ENCODE data around the gene NEDD1.
A peak's percentile ranks its signal among the peaks of the same experiment; 100 is the strongest.

Gene NEDD1

DNA sequence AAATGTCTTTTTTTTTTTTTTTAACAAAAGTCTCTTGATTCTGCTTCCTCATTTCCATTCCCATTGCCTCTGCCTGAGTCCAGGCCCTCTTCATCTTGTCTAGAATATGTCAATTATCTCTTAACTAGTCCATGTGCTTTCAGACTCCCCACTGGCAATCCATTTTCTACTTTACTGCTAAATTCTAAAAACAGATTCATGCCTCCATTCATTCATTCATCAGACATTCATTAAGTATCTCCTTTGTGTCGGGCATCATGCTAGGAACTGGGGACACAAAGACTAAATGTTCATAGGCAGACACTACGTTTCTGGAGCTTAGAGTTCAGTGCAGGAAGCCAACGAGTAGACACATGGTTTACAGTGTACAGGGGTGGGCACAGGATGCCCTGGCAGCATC is 9.6 kb upstream of the NEDD1 start:
- Histone ChIP-seq H3K4me1 (ENCODE audit: control insufficient read depth in 1 of 2, insufficient read depth in 2 of 2, low read length in 2 of 2) (no peaks in the 10 kb centered on the region), H3K27me3 (ENCODE audit: control insufficient read depth in 1 of 2, insufficient read depth in 2 of 2, low read length in 2 of 2) (no peaks in the 10 kb centered on the region), H3K36me3 (ENCODE audit: control insufficient read depth in 1 of 2, insufficient read depth in 2 of 2, low read length in 2 of 2) (no peaks in the 10 kb centered on the region), H3K4me3 (ENCODE audit: low read depth in 1 of 2, low read length in 2 of 2) (no peak overlapping the region), H3K9me3 (ENCODE audit: control insufficient read depth in 1 of 2, low read length in 2 of 2) (no peaks in the 10 kb centered on the region), H3K9ac (ENCODE audit: low read depth in 1 of 2, low read length in 2 of 2) (no peak overlapping the region), H3K27ac (ENCODE audit: low read depth, low read length) (no peak overlapping the region)

- Histone ChIP-seq H3K36me3 (ENCODE audit: control insufficient read depth in 1 of 2, insufficient read depth in 2 of 2, low read length in 2 of 2) (no peaks in the 10 kb centered on the region), H3K27me3 (ENCODE audit: control insufficient read depth in 1 of 2, insufficient read depth in 2 of 2, low read length in 2 of 2) (no peaks in the 10 kb centered on the region), H3K9ac (ENCODE audit: low read depth in 1 of 2, low read length in 2 of 2) (no peak overlapping the region), H3K9me3 (ENCODE audit: control insufficient read depth in 1 of 2, low read length in 2 of 2) (no peaks in the 10 kb centered on the region), H3K27ac (ENCODE audit: low read depth, low read length) (no peak overlapping the region), H3K4me1 (ENCODE audit: control insufficient read depth in 1 of 2, insufficient read depth in 2 of 2, low read length in 2 of 2) (no peaks in the 10 kb centered on the region), H3K4me3 (ENCODE audit: low read depth in 1 of 2, low read length in 2 of 2) (no peak overlapping the region)
Measured at GRCh38 chr12:96901175-96901574, 5.9 kb upstream of the NEDD1 start.

DNA sequence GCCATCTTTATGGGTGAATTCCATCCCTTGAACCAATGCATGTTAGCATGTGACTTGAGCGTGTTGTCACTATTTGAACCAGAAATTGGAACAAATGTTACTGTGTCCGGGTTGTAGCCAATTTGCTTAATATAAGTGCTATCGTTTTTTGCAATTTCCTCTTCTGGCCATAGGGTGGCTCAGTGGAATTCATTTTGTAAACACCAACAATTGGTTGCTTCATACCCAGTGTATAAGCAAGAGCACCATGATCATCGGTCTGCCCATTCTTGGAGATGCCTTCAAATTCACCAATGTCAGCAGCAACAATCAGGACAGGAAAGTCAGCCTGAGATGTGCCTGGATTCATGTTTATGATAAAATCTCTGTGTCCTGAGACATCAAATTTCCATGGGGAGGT is 5.0 kb upstream of the NEDD1 start:
- Histone ChIP-seq H3K9ac (ENCODE audit: low read depth in 1 of 2, low read length in 2 of 2) (no peak overlapping the region), H3K36me3 (ENCODE audit: control insufficient read depth in 1 of 2, insufficient read depth in 2 of 2, low read length in 2 of 2) (no peaks in the 10 kb centered on the region), H3K27me3 (ENCODE audit: control insufficient read depth in 1 of 2, insufficient read depth in 2 of 2, low read length in 2 of 2) (no peaks in the 10 kb centered on the region), H3K9me3 (ENCODE audit: control insufficient read depth in 1 of 2, low read length in 2 of 2) (no peaks in the 10 kb centered on the region), H3K27ac (ENCODE audit: low read depth, low read length) (no peak overlapping the region), H3K4me1 (ENCODE audit: control insufficient read depth in 1 of 2, insufficient read depth in 2 of 2, low read length in 2 of 2) (no peaks in the 10 kb centered on the region), H3K4me3 (ENCODE audit: low read depth in 1 of 2, low read length in 2 of 2) (no peak overlapping the region)

GRCh38 chr12:96906498-96906848 is 584 bp upstream of the NEDD1 start:
- Histone ChIP-seq H3K4me1 (ENCODE audit: control insufficient read depth in 1 of 2, insufficient read depth in 2 of 2, low read length in 2 of 2) (peaks cover 7 to 10% of the 10 kb centered on the region in 2 donors), H3K9ac (ENCODE audit: low read depth in 1 of 2, low read length in 2 of 2) (peak overlapping the region; percentile 84 to 96), H3K27me3 (ENCODE audit: control insufficient read depth in 1 of 2, insufficient read depth in 2 of 2, low read length in 2 of 2) (no peaks in the 10 kb centered on the region), H3K9me3 (ENCODE audit: control insufficient read depth in 1 of 2, low read length in 2 of 2) (no peaks in the 10 kb centered on the region), H3K4me3 (ENCODE audit: low read depth in 1 of 2, low read length in 2 of 2) (peak overlapping the region; percentile 99), H3K36me3 (ENCODE audit: control insufficient read depth in 1 of 2, insufficient read depth in 2 of 2, low read length in 2 of 2) (no peaks in the 10 kb centered on the region), H3K27ac (ENCODE audit: low read depth, low read length) (peak overlapping the region; percentile 81)

GRCh38 chr12:96907671-96908422 is 790 bp downstream of the NEDD1 start:
- H3K4me1 ChIP-seq (ENCODE audit: control insufficient read depth in 1 of 2, insufficient read depth in 2 of 2, low read length in 2 of 2), result peaks cover 7 to 10% of the 10 kb centered on the region in 2 donors
- no peaks in the 10 kb centered on the region for H3K36me3 ChIP-seq (ENCODE audit: control insufficient read depth in 1 of 2, insufficient read depth in 2 of 2, low read length in 2 of 2)
- H3K9me3 ChIP-seq (ENCODE audit: control insufficient read depth in 1 of 2, low read length in 2 of 2), result no peaks in the 10 kb centered on the region
- peak overlapping the region; percentile 81 for H3K27ac ChIP-seq (ENCODE audit: low read depth, low read length)
- no peaks in the 10 kb centered on the region for H3K27me3 ChIP-seq (ENCODE audit: control insufficient read depth in 1 of 2, insufficient read depth in 2 of 2, low read length in 2 of 2)
- peak overlapping the region; percentile 84 to 96 for H3K9ac ChIP-seq (ENCODE audit: low read depth in 1 of 2, low read length in 2 of 2)
- H3K4me3 ChIP-seq (ENCODE audit: low read depth in 1 of 2, low read length in 2 of 2), result peak overlapping the region; percentile 99

DNA sequence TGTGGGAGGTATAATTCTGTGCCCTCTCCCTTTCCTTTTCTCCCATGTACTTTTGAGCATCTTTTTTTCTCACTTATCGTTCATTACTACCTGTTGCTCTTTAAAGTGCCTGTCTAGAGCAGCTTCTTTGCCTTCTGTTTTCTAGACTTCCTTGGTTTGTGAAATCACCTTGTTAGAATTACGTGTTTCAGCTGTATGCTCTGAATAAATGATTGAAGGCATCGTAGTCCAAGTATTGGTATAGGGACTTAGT is 1.3 kb downstream of the NEDD1 start:
- H3K36me3 ChIP-seq (ENCODE audit: control insufficient read depth in 1 of 2, insufficient read depth in 2 of 2, low read length in 2 of 2), result no peaks in the 10 kb centered on the region
- no peaks in the 10 kb centered on the region for H3K27me3 ChIP-seq (ENCODE audit: control insufficient read depth in 1 of 2, insufficient read depth in 2 of 2, low read length in 2 of 2)
- peak overlapping the region; percentile 84 to 96 for H3K9ac ChIP-seq (ENCODE audit: low read depth in 1 of 2, low read length in 2 of 2)
- H3K27ac ChIP-seq (ENCODE audit: low read depth, low read length), result no peak overlapping the region
- H3K9me3 ChIP-seq (ENCODE audit: control insufficient read depth in 1 of 2, low read length in 2 of 2), result no peaks in the 10 kb centered on the region
- H3K4me3 ChIP-seq (ENCODE audit: low read depth in 1 of 2, low read length in 2 of 2), result peak overlapping the region; percentile 99
- H3K4me1 ChIP-seq (ENCODE audit: control insufficient read depth in 1 of 2, insufficient read depth in 2 of 2, low read length in 2 of 2), result peaks cover 7 to 10% of the 10 kb centered on the region in 2 donors

DNA sequence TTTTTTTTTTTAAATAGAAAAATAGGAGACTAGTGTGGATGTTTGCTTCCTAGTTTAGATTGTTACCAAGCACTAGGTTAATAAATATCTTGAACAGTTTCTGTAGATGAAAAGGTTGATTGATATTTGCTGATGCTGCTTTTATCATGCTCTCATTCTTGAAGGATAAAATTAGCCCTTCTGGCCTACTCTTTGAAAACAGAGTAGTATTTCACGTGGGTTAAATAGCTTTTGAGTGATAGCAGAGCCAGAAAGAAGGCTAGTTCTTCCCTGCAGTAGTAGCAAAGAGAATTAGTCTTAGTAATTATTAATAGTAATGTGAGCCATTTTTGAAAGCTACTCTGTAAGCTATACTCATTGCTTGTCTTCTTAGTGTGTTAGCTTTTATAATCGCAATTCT is 5.2 kb downstream of the NEDD1 start:
- no peak overlapping the region for H3K4me3 ChIP-seq (ENCODE audit: low read depth in 1 of 2, low read length in 2 of 2)
- no peak overlapping the region for H3K9ac ChIP-seq (ENCODE audit: low read depth in 1 of 2, low read length in 2 of 2)
- no peaks in the 10 kb centered on the region for H3K36me3 ChIP-seq (ENCODE audit: control insufficient read depth in 1 of 2, insufficient read depth in 2 of 2, low read length in 2 of 2)
- H3K27me3 ChIP-seq (ENCODE audit: control insufficient read depth in 1 of 2, insufficient read depth in 2 of 2, low read length in 2 of 2), result no peaks in the 10 kb centered on the region
- peaks cover 7 to 10% of the 10 kb centered on the region in 2 donors for H3K4me1 ChIP-seq (ENCODE audit: control insufficient read depth in 1 of 2, insufficient read depth in 2 of 2, low read length in 2 of 2)
- no peaks in the 10 kb centered on the region for H3K9me3 ChIP-seq (ENCODE audit: control insufficient read depth in 1 of 2, low read length in 2 of 2)
- H3K27ac ChIP-seq (ENCODE audit: low read depth, low read length), result no peak overlapping the region

DNA sequence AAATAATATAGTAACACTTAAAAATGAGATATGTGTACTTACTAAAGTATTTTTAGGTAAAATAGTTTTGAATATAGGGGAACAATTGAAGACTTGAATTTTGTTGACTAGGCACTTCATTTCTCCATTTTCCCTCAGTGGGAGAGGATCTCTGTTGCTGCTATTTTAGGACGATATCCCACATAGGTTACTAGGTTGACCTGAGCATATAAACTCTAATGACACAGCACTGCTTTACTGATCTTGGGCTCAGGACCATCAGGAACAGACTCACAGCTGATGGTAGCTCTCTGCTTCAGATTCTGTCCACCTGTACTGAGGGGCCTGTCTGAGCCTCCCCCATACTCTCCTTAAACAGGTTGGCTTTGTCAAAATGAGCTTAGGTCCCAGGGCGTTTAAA is 5.9 kb downstream of the NEDD1 start:
- no peaks in the 10 kb centered on the region for H3K27me3 ChIP-seq (ENCODE audit: control insufficient read depth in 1 of 2, insufficient read depth in 2 of 2, low read length in 2 of 2)
- no peaks in the 10 kb centered on the region for H3K9me3 ChIP-seq (ENCODE audit: control insufficient read depth in 1 of 2, low read length in 2 of 2)
- no peak overlapping the region for H3K27ac ChIP-seq (ENCODE audit: low read depth, low read length)
- no peak overlapping the region for H3K9ac ChIP-seq (ENCODE audit: low read depth in 1 of 2, low read length in 2 of 2)
- H3K36me3 ChIP-seq (ENCODE audit: control insufficient read depth in 1 of 2, insufficient read depth in 2 of 2, low read length in 2 of 2), result no peaks in the 10 kb centered on the region
- peaks cover 6 to 7% of the 10 kb centered on the region in 2 donors for H3K4me1 ChIP-seq (ENCODE audit: control insufficient read depth in 1 of 2, insufficient read depth in 2 of 2, low read length in 2 of 2)
- no peak overlapping the region for H3K4me3 ChIP-seq (ENCODE audit: low read depth in 1 of 2, low read length in 2 of 2)

DNA sequence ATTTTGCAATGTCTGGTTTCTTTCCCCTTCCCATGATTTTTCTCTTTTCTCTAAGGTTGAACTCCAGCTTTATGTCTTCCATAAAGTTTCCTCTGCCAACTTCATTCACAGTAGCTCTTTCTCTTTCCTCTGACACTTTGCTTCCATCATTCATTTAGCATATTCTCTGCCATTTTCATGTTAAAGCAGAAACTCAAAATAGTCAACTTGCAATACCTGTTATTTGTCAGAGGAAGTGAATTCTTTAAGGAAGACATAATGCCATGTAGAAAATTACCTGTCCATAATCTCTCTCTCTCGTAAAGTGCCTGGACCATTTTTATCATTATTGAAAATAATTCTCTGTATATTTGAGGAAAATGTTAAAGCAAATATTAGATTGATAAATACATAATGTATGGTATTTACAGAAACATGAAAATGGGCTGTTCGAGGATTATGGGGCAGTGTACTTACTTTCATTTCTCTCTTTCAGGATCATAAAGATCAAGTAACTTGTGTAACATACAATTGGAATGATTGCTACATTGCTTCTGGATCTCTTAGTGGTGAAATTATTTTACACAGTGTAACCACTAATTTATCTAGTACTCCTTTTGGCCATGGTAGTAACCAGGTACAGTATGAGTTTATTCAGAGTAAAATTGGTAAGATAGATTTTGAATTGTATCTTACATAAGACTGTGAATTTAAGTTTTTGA is 12.6 kb downstream of the NEDD1 start:
- no peaks in the 10 kb centered on the region for H3K9me3 ChIP-seq (ENCODE audit: control insufficient read depth in 1 of 2, low read length in 2 of 2)
- no peak overlapping the region for H3K27ac ChIP-seq (ENCODE audit: low read depth, low read length)
- H3K36me3 ChIP-seq (ENCODE audit: control insufficient read depth in 1 of 2, insufficient read depth in 2 of 2, low read length in 2 of 2), result no peaks in the 10 kb centered on the region
- H3K27me3 ChIP-seq (ENCODE audit: control insufficient read depth in 1 of 2, insufficient read depth in 2 of 2, low read length in 2 of 2), result no peaks in the 10 kb centered on the region
- no peak overlapping the region for H3K4me3 ChIP-seq (ENCODE audit: low read depth in 1 of 2, low read length in 2 of 2)
- H3K4me1 ChIP-seq (ENCODE audit: control insufficient read depth in 1 of 2, insufficient read depth in 2 of 2, low read length in 2 of 2), result no peaks in the 10 kb centered on the region
- no peak overlapping the region for H3K9ac ChIP-seq (ENCODE audit: low read depth in 1 of 2, low read length in 2 of 2)

GRCh38 chr12:96948782-96949181 is 41.7 kb downstream of the NEDD1 start:
- Histone ChIP-seq H3K27me3 (ENCODE audit: control insufficient read depth in 1 of 2, insufficient read depth in 2 of 2, low read length in 2 of 2) (no peaks in the 10 kb centered on the region), H3K9me3 (ENCODE audit: control insufficient read depth in 1 of 2, low read length in 2 of 2) (no peaks in the 10 kb centered on the region), H3K4me1 (ENCODE audit: control insufficient read depth in 1 of 2, insufficient read depth in 2 of 2, low read length in 2 of 2) (no peaks in the 10 kb centered on the region), H3K4me3 (ENCODE audit: low read depth in 1 of 2, low read length in 2 of 2) (no peak overlapping the region), H3K36me3 (ENCODE audit: control insufficient read depth in 1 of 2, insufficient read depth in 2 of 2, low read length in 2 of 2) (peaks cover 13 to 17% of the 10 kb centered on the region in 2 donors), H3K27ac (ENCODE audit: low read depth, low read length) (no peak overlapping the region), H3K9ac (ENCODE audit: low read depth in 1 of 2, low read length in 2 of 2) (no peak overlapping the region)
